GM23338 (cell line): ENCODE results near the gene ADRA1B. TPM values are rescaled to one million over a fixed set of nuclear protein-coding genes. Genes with fewer than 3 reads are reported as not detected.

ENCODE experiments used
- ATAC-seq: fragments of 200-7000 bp; cut with Tn5 transposase; 3 replicates; pipeline ENCODE4 v1.9.1; 2020
- DNase-seq: peaks from one replicate; pipeline ENCODE4 v3.0.0-alpha.2; 2015; ENCODE audit warnings: low spot score
- H2AFZ ChIP-seq: fragments of 200-600 bp; sonication (generic); 2 replicates; pipeline ENCODE4 v1.8.0; 2016; ENCODE audit warnings: antibody characterized with exemption, mild to moderate bottlenecking, moderate library complexity
- H3F3A ChIP-seq: fragments of 200-600 bp; sonication (generic); replicated peaks from 2 replicates; pipeline ENCODE4 v1.8.0; 2017; ENCODE audit warnings: antibody characterized with exemption, mixed run types, low read depth
- H3K27ac ChIP-seq: fragments of 200-600 bp; sonication (generic); 2 replicates; pipeline ENCODE4 v1.6.1; 2016; ENCODE audit warnings: low read depth
- H3K27me3 ChIP-seq: fragments of 200-600 bp; sonication (generic); 2 replicates; pipeline ENCODE4 v1.8.0; 2016; ENCODE audit warnings: mild to moderate bottlenecking, mixed run types, moderate library complexity; ENCODE audit not compliant: insufficient read depth
- H3K36me3 ChIP-seq: fragments of 200-600 bp; sonication (generic); 2 replicates; pipeline ENCODE4 v1.8.0; 2016; ENCODE audit warnings: mild to moderate bottlenecking; ENCODE audit not compliant: insufficient read depth
- H3K4me1 ChIP-seq: fragments of 200-600 bp; sonication (generic); 2 replicates; pipeline ENCODE4 v1.8.0; 2016; ENCODE audit warnings: mild to moderate bottlenecking, moderate library complexity; ENCODE audit not compliant: insufficient read depth
- H3K4me2 ChIP-seq: fragments of 200-600 bp; sonication (generic); 2 replicates; pipeline ENCODE4 v1.7.1; 2017; ENCODE audit warnings: mixed run types
- H3K4me3 ChIP-seq: fragments of 200-600 bp; sonication (generic); 2 replicates; pipeline ENCODE4 v1.6.1; 2016; ENCODE audit warnings: mixed run types
- H3K79me2 ChIP-seq: fragments of 200-600 bp; sonication (generic); replicated peaks from 2 replicates; pipeline ENCODE4 v1.8.0; 2017; ENCODE audit warnings: mild to moderate bottlenecking; ENCODE audit not compliant: insufficient read depth
- H3K9me2 ChIP-seq: fragments of 200-600 bp; sonication (generic); 2 replicates; pipeline ENCODE4 v1.8.0; 2017; ENCODE audit not compliant: insufficient read depth
- H4K20me1 ChIP-seq: fragments of 200-600 bp; sonication (generic); replicated peaks from 2 replicates; pipeline ENCODE4 v1.8.0; 2017; ENCODE audit warnings: mild to moderate bottlenecking; ENCODE audit not compliant: insufficient read depth
- H3K27ac Mint-ChIP-seq: 2 replicates; pipeline ENCODE4 v1.8.0; 2020; ENCODE audit warnings: inconsistent platforms, mild to moderate bottlenecking, moderate library complexity, mixed read lengths
- H3K27me3 Mint-ChIP-seq: 3 replicates; pipeline ENCODE4 v1.8.0; 2022; ENCODE audit warnings: low read depth, mild to moderate bottlenecking, moderate library complexity, mixed read lengths, inconsistent platforms; ENCODE audit not compliant: insufficient read depth, poor library complexity
- H3K36me3 Mint-ChIP-seq: 3 replicates; pipeline ENCODE4 v1.8.0; 2021; ENCODE audit warnings: low read depth, mild to moderate bottlenecking, inconsistent platforms, moderate library complexity, mixed read lengths
- H3K4me1 Mint-ChIP-seq: 3 replicates; pipeline ENCODE4 v1.8.0; 2020; ENCODE audit warnings: mild to moderate bottlenecking, inconsistent platforms, mixed read lengths
- H3K4me3 Mint-ChIP-seq: 3 replicates; pipeline ENCODE4 v1.8.0; 2021; ENCODE audit warnings: moderate library complexity, mild to moderate bottlenecking, inconsistent platforms, mixed read lengths
- H3K9me3 Mint-ChIP-seq: 3 replicates; pipeline ENCODE4 v1.8.0; 2020; ENCODE audit warnings: moderate library complexity, mild to moderate bottlenecking, inconsistent platforms, mixed read lengths
- CREB1 ChIP-seq: fragments of 250-450 bp; sonication (Bioruptor Pico); IDR thresholded peaks from 2 replicates; pipeline ENCODE4 v1.5.0; 2020; ENCODE audit warnings: low read depth, mild to moderate bottlenecking, moderate library complexity
- EZH2 ChIP-seq: fragments of 200-600 bp; sonication (generic); IDR thresholded peaks from one replicate; pipeline ENCODE4 v1.8.0; 2017; ENCODE audit warnings: antibody characterized with exemption, mild to moderate bottlenecking, low read depth; ENCODE audit not compliant: unreplicated experiment
- EZH2phosphoT487 ChIP-seq: fragments of 200-600 bp; sonication (generic); IDR thresholded peaks from one replicate; pipeline ENCODE4 v1.8.1; 2018; ENCODE audit warnings: antibody characterized with exemption; ENCODE audit not compliant: unreplicated experiment
- JUNB ChIP-seq: IDR thresholded peaks from one replicate; pipeline ENCODE4 v1.6.1; 2016; ENCODE audit warnings: antibody characterized with exemption; ENCODE audit not compliant: unreplicated experiment
- NANOG ChIP-seq: IDR thresholded peaks from 2 replicates; pipeline ENCODE4 v1.6.1; 2016; ENCODE audit warnings: antibody characterized with exemption, borderline replicate concordance
- POLR2AphosphoS5 ChIP-seq: IDR thresholded peaks from 2 replicates; pipeline ENCODE4 v1.6.1; 2016; ENCODE audit warnings: antibody characterized with exemption, low read depth
- STAT1 ChIP-seq: IDR thresholded peaks from one replicate; pipeline ENCODE4 v1.6.1; 2016; ENCODE audit warnings: antibody characterized with exemption; ENCODE audit not compliant: unreplicated experiment
- ZNF114 ChIP-seq: fragments of 250-450 bp; sonication (Bioruptor Pico); IDR thresholded peaks from 2 replicates; pipeline ENCODE4 v1.5.0; 2020; ENCODE audit warnings: mild to moderate bottlenecking, moderate library complexity
- ZNF331 ChIP-seq: fragments of 250-450 bp; sonication (Bioruptor Pico); IDR thresholded peaks from 2 replicates; pipeline ENCODE4 v1.5.0; 2020; ENCODE audit warnings: low read depth, mild to moderate bottlenecking, moderate library complexity
- polyA plus RNA-seq: library from polyadenylated mRNA; unstranded; fragments of >200 nt; fragmentation: Nextera tagmentation; extraction: Ambion mirVana; gene quantifications from 2 replicates; pipeline ENCODE4 v1.2.1, GENCODE V29; 2016
- total RNA-seq: library from RNA; depleted of rRNA; stranded (reverse); fragments of >200 nt; shearing (Covaris generic); gene quantifications from 2 replicates; pipeline ENCODE4 v1.2.3, GENCODE V29; 2014
- TF ChIP-seq, protein P1 (sequence below), 2 experiments: fragments of 200-600 bp in 1 of 2; sonication (generic) in 1 of 2; conservative IDR thresholded peaks; 2 replicates each; pipeline versions ENCODE4 v1.5.1 to v1.6.1; 2016 to 2017; ENCODE audit warnings: antibody characterized with exemption in 2 of 2, low read depth in 2 of 2, mild to moderate bottlenecking in 2 of 2, moderate library complexity in 1 of 2
- TF ChIP-seq, protein P2 (sequence below): IDR thresholded peaks from one replicate; pipeline ENCODE4 v1.6.1; 2018; ENCODE audit warnings: antibody characterized with exemption; ENCODE audit not compliant: unreplicated experiment
- TF ChIP-seq, protein P3 (sequence below): fragments of 250-450 bp; sonication (Bioruptor Pico); IDR thresholded peaks from 2 replicates; pipeline ENCODE4 v1.5.0; 2020; ENCODE audit warnings: mild to moderate bottlenecking, moderate library complexity
- TF ChIP-seq, protein P4 (sequence below): IDR thresholded peaks from 2 replicates; pipeline ENCODE4 v1.6.1; 2016; ENCODE audit warnings: antibody characterized with exemption

The ADRA1B gene
- total and polyA plus RNA-seq, 2 experiments from 2014 or later: not detected

DNA sequence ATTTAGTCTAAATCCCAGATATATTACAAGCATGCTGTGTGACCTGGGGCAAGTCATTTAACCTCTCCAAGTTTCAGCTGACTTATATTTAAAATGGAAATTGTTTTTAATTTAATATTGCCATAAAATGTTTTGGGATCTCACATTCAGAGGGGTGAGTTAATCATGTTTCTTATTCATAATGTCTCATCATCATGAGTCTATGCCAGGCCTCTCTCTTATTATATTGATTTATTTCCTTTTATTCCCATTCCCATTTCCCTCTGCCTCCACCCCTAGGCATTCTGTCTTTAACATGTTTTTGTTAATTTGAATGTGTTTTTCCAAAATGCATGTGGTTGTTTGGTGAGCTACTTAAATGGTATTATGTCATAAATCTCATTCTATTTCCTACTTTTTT is 53.7 kb downstream of the ADRA1B start:
- no peak overlapping the region for H3K4me3 ChIP-seq
- no peak overlapping the region for H3K4me3 Mint-ChIP-seq

More for the DNA sequence above, 53.7 kb downstream of the ADRA1B start:
- H3F3A ChIP-seq: no peaks in the 10 kb centered on the region; the same call in 1 of the 2 replicates
- no peak overlapping the region for H2AFZ ChIP-seq
- H3K27me3 ChIP-seq: peaks cover 54% of the 10 kb centered on the region
- H3K9me2 ChIP-seq: no peaks in the 10 kb centered on the region
- Mint-ChIP-seq H3K27me3 (peaks cover 37% of the 10 kb centered on the region), H3K36me3 (no peaks in the 10 kb centered on the region), H3K27ac (no peak overlapping the region), H3K9me3 (no peaks in the 10 kb centered on the region), H3K4me1 (peaks cover 9% of the 10 kb centered on the region)
- H3K36me3 ChIP-seq: no peaks in the 10 kb centered on the region
- H3K27ac ChIP-seq: no peak overlapping the region
- DNase-seq: no peak
- no peak for ATAC-seq
- H3K4me2 ChIP-seq: no peak overlapping the region
- no peak for TF ChIP-seq POLR2AphosphoS5
- no peak for TF ChIP-seq NANOG
- TF ChIP-seq, protein P1, sequence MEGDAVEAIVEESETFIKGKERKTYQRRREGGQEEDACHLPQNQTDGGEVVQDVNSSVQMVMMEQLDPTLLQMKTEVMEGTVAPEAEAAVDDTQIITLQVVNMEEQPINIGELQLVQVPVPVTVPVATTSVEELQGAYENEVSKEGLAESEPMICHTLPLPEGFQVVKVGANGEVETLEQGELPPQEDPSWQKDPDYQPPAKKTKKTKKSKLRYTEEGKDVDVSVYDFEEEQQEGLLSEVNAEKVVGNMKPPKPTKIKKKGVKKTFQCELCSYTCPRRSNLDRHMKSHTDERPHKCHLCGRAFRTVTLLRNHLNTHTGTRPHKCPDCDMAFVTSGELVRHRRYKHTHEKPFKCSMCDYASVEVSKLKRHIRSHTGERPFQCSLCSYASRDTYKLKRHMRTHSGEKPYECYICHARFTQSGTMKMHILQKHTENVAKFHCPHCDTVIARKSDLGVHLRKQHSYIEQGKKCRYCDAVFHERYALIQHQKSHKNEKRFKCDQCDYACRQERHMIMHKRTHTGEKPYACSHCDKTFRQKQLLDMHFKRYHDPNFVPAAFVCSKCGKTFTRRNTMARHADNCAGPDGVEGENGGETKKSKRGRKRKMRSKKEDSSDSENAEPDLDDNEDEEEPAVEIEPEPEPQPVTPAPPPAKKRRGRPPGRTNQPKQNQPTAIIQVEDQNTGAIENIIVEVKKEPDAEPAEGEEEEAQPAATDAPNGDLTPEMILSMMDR (conservative IDR thresholded peaks at IDR 0.05; ENCODE audit: low read depth in 2 of 2): no peak
- TF ChIP-seq EZH2phosphoT487: no peak
- no peak for TF ChIP-seq EZH2
- TF ChIP-seq ZNF331 (CRISPR knock-in tag): no peak
- TF ChIP-seq, protein P2, sequence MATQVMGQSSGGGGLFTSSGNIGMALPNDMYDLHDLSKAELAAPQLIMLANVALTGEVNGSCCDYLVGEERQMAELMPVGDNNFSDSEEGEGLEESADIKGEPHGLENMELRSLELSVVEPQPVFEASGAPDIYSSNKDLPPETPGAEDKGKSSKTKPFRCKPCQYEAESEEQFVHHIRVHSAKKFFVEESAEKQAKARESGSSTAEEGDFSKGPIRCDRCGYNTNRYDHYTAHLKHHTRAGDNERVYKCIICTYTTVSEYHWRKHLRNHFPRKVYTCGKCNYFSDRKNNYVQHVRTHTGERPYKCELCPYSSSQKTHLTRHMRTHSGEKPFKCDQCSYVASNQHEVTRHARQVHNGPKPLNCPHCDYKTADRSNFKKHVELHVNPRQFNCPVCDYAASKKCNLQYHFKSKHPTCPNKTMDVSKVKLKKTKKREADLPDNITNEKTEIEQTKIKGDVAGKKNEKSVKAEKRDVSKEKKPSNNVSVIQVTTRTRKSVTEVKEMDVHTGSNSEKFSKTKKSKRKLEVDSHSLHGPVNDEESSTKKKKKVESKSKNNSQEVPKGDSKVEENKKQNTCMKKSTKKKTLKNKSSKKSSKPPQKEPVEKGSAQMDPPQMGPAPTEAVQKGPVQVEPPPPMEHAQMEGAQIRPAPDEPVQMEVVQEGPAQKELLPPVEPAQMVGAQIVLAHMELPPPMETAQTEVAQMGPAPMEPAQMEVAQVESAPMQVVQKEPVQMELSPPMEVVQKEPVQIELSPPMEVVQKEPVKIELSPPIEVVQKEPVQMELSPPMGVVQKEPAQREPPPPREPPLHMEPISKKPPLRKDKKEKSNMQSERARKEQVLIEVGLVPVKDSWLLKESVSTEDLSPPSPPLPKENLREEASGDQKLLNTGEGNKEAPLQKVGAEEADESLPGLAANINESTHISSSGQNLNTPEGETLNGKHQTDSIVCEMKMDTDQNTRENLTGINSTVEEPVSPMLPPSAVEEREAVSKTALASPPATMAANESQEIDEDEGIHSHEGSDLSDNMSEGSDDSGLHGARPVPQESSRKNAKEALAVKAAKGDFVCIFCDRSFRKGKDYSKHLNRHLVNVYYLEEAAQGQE: no peak
- TF ChIP-seq ZNF114 (CRISPR knock-in tag): no peak
- TF ChIP-seq CREB1 (CRISPR knock-in tag): no peak
- TF ChIP-seq JUNB: no peak
- TF ChIP-seq, protein P3, sequence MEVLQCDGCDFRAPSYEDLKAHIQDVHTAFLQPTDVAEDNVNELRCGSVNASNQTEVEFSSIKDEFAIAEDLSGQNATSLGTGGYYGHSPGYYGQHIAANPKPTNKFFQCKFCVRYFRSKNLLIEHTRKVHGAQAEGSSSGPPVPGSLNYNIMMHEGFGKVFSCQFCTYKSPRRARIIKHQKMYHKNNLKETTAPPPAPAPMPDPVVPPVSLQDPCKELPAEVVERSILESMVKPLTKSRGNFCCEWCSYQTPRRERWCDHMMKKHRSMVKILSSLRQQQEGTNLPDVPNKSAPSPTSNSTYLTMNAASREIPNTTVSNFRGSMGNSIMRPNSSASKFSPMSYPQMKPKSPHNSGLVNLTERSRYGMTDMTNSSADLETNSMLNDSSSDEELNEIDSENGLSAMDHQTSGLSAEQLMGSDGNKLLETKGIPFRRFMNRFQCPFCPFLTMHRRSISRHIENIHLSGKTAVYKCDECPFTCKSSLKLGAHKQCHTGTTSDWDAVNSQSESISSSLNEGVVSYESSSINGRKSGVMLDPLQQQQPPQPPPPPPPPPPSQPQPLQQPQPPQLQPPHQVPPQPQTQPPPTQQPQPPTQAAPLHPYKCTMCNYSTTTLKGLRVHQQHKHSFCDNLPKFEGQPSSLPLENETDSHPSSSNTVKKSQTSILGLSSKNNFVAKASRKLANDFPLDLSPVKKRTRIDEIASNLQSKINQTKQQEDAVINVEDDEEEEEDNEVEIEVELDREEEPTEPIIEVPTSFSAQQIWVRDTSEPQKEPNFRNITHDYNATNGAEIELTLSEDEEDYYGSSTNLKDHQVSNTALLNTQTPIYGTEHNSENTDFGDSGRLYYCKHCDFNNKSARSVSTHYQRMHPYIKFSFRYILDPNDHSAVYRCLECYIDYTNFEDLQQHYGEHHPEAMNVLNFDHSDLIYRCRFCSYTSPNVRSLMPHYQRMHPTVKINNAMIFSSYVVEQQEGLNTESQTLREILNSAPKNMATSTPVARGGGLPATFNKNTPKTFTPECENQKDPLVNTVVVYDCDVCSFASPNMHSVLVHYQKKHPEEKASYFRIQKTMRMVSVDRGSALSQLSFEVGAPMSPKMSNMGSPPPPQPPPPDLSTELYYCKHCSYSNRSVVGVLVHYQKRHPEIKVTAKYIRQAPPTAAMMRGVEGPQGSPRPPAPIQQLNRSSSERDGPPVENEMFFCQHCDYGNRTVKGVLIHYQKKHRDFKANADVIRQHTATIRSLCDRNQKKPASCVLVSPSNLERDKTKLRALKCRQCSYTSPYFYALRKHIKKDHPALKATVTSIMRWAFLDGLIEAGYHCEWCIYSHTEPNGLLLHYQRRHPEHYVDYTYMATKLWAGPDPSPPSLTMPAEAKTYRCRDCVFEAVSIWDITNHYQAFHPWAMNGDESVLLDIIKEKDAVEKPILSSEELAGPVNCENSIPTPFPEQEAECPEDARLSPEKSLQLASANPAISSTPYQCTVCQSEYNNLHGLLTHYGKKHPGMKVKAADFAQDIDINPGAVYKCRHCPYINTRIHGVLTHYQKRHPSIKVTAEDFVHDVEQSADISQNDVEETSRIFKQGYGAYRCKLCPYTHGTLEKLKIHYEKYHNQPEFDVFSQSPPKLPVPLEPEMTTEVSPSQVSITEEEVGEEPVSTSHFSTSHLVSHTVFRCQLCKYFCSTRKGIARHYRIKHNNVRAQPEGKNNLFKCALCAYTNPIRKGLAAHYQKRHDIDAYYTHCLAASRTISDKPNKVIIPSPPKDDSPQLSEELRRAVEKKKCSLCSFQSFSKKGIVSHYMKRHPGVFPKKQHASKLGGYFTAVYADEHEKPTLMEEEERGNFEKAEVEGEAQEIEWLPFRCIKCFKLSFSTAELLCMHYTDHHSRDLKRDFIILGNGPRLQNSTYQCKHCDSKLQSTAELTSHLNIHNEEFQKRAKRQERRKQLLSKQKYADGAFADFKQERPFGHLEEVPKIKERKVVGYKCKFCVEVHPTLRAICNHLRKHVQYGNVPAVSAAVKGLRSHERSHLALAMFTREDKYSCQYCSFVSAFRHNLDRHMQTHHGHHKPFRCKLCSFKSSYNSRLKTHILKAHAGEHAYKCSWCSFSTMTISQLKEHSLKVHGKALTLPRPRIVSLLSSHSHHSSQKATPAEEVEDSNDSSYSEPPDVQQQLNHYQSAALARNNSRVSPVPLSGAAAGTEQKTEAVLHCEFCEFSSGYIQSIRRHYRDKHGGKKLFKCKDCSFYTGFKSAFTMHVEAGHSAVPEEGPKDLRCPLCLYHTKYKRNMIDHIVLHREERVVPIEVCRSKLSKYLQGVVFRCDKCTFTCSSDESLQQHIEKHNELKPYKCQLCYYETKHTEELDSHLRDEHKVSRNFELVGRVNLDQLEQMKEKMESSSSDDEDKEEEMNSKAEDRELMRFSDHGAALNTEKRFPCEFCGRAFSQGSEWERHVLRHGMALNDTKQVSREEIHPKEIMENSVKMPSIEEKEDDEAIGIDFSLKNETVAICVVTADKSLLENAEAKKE (CRISPR knock-in tag): no peak
- TF ChIP-seq, protein P4, sequence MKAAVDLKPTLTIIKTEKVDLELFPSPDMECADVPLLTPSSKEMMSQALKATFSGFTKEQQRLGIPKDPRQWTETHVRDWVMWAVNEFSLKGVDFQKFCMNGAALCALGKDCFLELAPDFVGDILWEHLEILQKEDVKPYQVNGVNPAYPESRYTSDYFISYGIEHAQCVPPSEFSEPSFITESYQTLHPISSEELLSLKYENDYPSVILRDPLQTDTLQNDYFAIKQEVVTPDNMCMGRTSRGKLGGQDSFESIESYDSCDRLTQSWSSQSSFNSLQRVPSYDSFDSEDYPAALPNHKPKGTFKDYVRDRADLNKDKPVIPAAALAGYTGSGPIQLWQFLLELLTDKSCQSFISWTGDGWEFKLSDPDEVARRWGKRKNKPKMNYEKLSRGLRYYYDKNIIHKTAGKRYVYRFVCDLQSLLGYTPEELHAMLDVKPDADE: no peak
- TF ChIP-seq STAT1: no peak
- H3K79me2 ChIP-seq: no peaks in the 10 kb centered on the region
- peaks cover 11% of the 10 kb centered on the region for H3K4me1 ChIP-seq
- H4K20me1 ChIP-seq: no peaks in the 10 kb centered on the region
